Adrenal gland (tissue), 5 donors: ENCODE measurements around the gene PPP2R5A.

Experiments used
- POLR2A ChIP-seq, 2 donors: fragments of 450-650 bp; IDR thresholded peaks; one replicate each; pipeline ENCODE4 v1.6.1; 2017; ENCODE audit warnings: antibody characterized with exemption in 2 of 2, mild to moderate bottlenecking in 2 of 2, moderate library complexity in 1 of 2
- TF ChIP-seq, protein P1 (sequence below), 6 experiments: fragments of 450-650 bp in 4 of 6; fragments of 200-600 bp in 2 of 6; sonication (generic) in 1 of 6; IDR thresholded peaks; 1 replicate in 5 of 6; 2 replicates in 1 of 6; pipeline versions ENCODE4 v1.5.1 to v1.8.0; 2016 to 2021; ENCODE audit warnings: antibody characterized with exemption in 6 of 6, mild to moderate bottlenecking in 2 of 6, moderate library complexity in 1 of 6
- donor health status: DM: no; HTN: no; CAD: no.

DNA sequence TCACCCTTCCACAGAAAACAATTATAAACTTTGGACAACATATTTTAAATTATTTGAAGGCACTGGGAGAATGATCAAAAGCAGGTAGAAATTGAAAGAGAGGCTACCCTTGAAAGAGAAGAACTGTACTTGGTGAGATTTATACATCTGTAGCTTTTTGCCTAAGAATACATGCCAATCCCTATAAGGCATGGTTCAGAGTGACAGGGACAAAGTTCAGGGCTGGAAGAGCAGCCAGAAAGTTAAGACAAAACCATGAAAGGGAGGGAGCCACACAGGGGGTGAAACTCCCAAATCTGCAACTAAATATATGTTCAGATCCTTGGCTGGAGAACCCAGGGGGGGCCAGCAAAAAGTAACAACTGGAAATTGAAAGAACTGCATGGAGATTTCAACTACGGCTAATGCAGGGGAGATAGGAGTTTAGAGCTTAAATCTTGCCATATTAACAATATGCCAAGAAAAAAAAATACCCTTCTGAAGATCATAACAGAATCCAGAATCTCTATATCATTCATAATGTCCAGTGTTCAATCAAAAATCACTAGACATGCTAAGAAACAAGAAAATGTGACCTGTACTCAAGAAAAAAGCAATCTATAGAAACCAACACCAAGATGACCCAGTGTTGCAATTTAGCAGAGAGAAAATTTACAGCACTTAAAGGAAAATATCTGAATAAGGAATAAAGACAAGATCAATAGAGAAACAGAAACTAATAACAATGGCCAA lies 103.9 kb downstream of the PPP2R5A start:
- no peak for TF ChIP-seq POLR2A (IDR thresholded peaks at IDR 0.05)
- TF ChIP-seq, protein P1, sequence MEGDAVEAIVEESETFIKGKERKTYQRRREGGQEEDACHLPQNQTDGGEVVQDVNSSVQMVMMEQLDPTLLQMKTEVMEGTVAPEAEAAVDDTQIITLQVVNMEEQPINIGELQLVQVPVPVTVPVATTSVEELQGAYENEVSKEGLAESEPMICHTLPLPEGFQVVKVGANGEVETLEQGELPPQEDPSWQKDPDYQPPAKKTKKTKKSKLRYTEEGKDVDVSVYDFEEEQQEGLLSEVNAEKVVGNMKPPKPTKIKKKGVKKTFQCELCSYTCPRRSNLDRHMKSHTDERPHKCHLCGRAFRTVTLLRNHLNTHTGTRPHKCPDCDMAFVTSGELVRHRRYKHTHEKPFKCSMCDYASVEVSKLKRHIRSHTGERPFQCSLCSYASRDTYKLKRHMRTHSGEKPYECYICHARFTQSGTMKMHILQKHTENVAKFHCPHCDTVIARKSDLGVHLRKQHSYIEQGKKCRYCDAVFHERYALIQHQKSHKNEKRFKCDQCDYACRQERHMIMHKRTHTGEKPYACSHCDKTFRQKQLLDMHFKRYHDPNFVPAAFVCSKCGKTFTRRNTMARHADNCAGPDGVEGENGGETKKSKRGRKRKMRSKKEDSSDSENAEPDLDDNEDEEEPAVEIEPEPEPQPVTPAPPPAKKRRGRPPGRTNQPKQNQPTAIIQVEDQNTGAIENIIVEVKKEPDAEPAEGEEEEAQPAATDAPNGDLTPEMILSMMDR (IDR thresholded peaks at IDR 0.05) = no peak
